Measurements from ENCODE around the gene RABL2A. TPM values are rescaled to one million over a fixed set of nuclear protein-coding genes. Genes with fewer than 3 reads are reported as not detected.
"Not testable (repeated sequence)": the region's sequence is repeated elsewhere in the genome, so short reads cannot be mapped to it uniquely, and the experiment has no call there.

The RABL2A gene
- total RNA-seq, result 56.2 and 61.2 TPM in 2 replicates
- long read RNA-seq, partial matches to known transcripts, result 7 of 17 reads
- long read RNA-seq, other reads (novel, unspliced or antisense), result 10 of 17 reads

DNA sequence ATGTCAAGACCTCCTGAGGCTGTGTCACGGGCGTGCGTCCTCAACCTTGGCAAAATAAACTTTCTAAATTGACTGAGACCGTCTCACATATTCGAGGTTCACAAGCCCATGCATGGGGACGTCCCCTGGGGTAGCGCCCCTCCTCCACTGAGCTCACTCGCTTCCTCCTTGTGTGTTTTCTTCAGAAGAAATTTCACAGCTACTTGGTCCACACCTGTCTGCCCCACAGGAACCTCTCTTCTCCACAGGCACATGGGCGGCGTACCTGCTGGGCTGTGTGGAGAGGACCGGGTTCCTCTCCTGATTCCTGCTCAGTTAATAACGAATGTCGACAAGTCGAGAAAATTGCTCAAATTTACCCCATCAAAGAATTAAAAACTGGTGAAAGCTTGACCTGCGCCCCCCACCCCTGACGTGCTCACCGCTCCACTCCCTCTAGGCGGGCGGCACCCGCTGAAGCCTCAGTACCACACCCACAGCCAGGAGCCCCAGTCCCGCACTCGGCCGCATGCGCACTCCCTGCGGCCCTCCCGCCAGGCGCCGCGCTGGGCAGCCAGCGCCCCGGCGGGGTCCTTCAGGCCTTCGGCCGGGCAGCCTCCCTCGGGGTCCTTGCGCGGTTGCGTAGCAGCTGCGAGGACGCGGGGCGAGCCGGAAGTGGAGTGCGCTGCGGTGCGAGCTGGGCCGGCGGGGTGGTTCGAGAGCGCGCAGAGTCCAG is at the start of gene RABL2A:
Gene RABL2A (plus strand): TSS at position 651 of the 715 bp plus-strand sequence. CDS start 1,341 bp downstream, outside the sequence.
- not testable (repeated sequence) for H3K9me3 Mint-ChIP-seq (ENCODE audit: low read depth); H3K27me3 Mint-ChIP-seq; H3K36me3 Mint-ChIP-seq (ENCODE audit: insufficient read depth)
- peak within 1 kb of the TSS; percentile 86 for H3K4me3 Mint-ChIP-seq (ENCODE audit: low read depth)
- H3K27ac Mint-ChIP-seq, result peak within 1 kb of the TSS; percentile 78
- peaks cover 12% of the 10 kb centered on the region for H3K4me1 Mint-ChIP-seq (ENCODE audit: low read depth)
- DNase-seq (ENCODE audit: low spot score, unreplicated experiment), result peak; percentile 77

DNA sequence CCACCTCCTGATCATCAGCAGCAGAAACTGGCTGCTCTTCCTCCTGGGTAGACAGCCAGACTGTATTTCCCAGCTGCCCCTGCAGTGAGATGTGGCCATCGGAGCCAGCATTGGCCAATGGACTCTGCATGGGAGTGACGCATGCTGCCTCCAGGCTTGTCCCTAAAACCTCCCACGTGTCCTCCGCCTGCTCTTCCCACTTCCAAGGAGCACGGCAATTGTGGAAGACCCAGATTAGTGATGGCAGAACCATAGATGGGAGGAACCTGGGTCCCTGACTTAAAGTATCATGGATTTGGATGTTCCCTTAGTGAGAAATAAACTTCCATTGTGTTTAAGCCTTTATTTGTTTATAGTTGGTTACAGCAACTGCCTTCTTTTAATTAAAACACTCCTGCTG is 48.6 kb upstream of the RABL2A start:
- H3K9me3 Mint-ChIP-seq (ENCODE audit: low read depth); H3K36me3 Mint-ChIP-seq (ENCODE audit: insufficient read depth); H3K27ac Mint-ChIP-seq; H3K4me1 Mint-ChIP-seq (ENCODE audit: low read depth); DNase-seq (ENCODE audit: low spot score, unreplicated experiment); H3K4me3 Mint-ChIP-seq (ENCODE audit: low read depth); H3K27me3 Mint-ChIP-seq: not testable (repeated sequence)

DNA sequence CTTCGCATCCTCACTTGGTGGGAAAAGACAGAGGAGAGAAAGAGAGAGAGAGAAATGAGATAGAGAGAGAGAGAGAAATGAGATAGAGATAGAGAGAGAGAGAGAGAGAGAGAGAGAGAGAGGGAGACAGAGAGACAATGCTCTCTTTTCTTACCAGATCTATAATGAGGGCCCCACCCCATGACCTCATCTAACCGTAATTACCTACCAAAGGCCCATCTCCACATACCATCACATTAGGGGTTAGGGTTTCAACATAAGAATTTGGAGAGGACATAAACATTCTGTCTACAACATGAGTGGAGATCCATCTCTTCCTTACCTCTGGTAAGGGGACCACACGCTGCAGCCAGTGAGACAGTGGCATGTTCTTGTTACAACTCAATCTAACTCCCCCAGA is 44.6 kb upstream of the RABL2A start:
- not testable (repeated sequence) for H3K27me3 Mint-ChIP-seq; H3K9me3 Mint-ChIP-seq (ENCODE audit: low read depth); H3K27ac Mint-ChIP-seq; DNase-seq (ENCODE audit: low spot score, unreplicated experiment); H3K36me3 Mint-ChIP-seq (ENCODE audit: insufficient read depth)
- peaks cover 13% of the 10 kb centered on the region for H3K4me1 Mint-ChIP-seq (ENCODE audit: low read depth)
- H3K4me3 Mint-ChIP-seq (ENCODE audit: low read depth), result peak overlapping the region; percentile 49

DNA sequence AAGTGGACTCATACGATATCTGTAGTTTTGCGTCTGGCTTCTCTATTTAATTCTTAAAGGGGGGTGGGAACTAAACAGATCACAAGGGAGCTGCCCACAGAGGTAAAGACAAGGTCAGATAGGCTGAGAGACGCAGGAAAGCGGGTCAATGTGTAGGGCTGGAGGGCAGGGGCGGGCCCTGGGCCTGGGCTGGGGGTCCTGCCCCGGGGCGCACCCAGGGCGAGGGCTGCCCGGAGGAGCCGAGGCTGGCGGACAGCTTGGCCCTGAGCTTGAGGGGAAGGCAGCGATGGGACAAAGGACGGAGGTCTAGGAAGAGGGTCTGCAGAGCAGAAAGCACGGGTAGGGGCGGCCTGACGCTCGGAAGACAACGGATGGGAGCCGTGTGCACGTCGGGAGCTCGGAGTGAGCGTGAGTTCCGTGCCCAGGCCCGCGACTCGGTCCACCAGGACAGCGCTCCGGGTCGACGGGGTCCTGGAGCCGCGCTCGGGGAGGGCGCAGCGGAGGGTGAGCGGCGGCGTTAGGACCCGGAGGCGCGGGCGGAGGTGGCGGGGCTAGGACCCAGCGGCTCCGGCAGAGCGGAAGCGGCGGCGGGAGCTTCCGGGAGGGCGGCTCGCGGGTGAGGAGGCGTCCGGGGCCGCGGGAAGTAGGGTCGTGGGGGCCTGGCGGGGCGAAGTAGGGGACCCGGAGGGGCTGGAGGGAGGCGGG is 43.4 kb upstream of the RABL2A start:
- H3K4me3 Mint-ChIP-seq (ENCODE audit: low read depth), result peak overlapping the region; percentile 95
- H3K9me3 Mint-ChIP-seq (ENCODE audit: low read depth), result not testable (repeated sequence)

DNA sequence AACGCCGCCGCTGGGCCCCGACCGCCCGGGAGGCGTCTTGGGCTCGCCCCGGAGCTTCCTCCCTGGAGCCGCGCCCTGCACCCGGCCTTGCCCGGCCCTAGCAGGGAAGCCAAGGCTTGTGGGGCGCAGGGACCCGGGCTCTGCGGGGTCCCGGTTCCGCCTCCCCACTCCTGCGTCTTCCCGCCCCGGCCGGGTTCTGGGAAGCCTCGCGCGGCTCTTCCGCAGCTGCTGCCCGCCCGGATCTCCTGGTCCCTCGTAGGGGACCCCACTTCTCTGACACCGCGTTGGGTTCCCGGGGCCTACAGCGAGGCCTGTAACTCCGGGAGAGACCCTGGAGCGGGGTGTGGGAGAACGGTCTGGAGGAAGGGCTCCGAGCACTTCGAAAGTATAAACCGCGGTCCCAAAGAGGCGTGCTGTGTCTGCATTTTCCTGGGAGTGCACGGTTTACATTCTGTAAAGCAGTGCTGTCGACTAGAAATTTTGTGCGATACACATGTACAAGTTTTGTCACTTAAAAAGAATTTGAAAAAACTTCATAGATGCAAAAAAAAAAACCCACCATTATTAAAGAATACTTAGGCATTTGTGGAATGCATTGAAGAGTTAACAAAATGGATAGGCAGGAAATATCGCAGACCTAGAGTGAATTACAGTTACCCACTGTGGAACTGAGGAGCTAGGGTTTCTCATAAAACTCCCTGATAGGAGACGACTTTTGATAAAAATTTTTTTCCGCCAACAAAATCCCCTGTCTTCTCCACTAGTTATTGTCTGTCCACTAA is 42.6 kb upstream of the RABL2A start:
- H3K9me3 Mint-ChIP-seq (ENCODE audit: low read depth); DNase-seq (ENCODE audit: low spot score, unreplicated experiment); H3K36me3 Mint-ChIP-seq (ENCODE audit: insufficient read depth); H3K27ac Mint-ChIP-seq; H3K27me3 Mint-ChIP-seq: not testable (repeated sequence)
- peak overlapping the region; percentile 76 for H3K4me3 Mint-ChIP-seq (ENCODE audit: low read depth)
- H3K4me1 Mint-ChIP-seq (ENCODE audit: low read depth), result peaks cover 13% of the 10 kb centered on the region

More for the DNA sequence above, 43.4 kb upstream of the RABL2A start:
- H3K27me3 Mint-ChIP-seq; H3K36me3 Mint-ChIP-seq (ENCODE audit: insufficient read depth): not testable (repeated sequence)
- Mint-ChIP-seq H3K4me1 (ENCODE audit: low read depth) (peaks cover 13% of the 10 kb centered on the region), H3K27ac (peak overlapping the region; percentile 96)
- DNase-seq (ENCODE audit: low spot score, unreplicated experiment), result peak; percentile 76

DNA sequence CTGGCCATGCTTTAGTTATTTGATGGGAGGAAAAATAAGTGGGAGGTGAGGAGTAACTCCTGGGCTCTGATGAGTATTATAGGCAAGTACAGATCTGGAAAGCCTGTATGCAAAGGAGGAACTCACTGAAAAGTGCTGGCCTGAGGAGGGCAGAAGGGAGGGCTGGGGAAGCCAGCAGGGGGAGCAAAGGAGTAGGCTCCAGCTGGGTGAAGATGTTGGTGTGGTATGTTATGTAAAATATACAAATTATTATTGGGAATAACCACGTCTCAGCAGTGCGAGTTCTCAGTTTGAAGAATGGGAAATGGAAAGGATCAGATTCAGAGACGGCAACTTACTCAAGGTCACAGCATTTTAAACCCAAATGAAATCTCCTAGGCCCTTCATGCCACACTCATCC is 39.9 kb upstream of the RABL2A start:
- H3K27me3 Mint-ChIP-seq; H3K4me3 Mint-ChIP-seq (ENCODE audit: low read depth); H3K9me3 Mint-ChIP-seq (ENCODE audit: low read depth); H3K36me3 Mint-ChIP-seq (ENCODE audit: insufficient read depth): not testable (repeated sequence)
- TF ChIP-seq, protein P1, sequence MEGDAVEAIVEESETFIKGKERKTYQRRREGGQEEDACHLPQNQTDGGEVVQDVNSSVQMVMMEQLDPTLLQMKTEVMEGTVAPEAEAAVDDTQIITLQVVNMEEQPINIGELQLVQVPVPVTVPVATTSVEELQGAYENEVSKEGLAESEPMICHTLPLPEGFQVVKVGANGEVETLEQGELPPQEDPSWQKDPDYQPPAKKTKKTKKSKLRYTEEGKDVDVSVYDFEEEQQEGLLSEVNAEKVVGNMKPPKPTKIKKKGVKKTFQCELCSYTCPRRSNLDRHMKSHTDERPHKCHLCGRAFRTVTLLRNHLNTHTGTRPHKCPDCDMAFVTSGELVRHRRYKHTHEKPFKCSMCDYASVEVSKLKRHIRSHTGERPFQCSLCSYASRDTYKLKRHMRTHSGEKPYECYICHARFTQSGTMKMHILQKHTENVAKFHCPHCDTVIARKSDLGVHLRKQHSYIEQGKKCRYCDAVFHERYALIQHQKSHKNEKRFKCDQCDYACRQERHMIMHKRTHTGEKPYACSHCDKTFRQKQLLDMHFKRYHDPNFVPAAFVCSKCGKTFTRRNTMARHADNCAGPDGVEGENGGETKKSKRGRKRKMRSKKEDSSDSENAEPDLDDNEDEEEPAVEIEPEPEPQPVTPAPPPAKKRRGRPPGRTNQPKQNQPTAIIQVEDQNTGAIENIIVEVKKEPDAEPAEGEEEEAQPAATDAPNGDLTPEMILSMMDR (IDR thresholded peaks at IDR 0.05; ENCODE audit: unreplicated experiment), result peak; percentile 55
- Mint-ChIP-seq H3K27ac (peak overlapping the region; percentile 19), H3K4me1 (ENCODE audit: low read depth) (peaks cover 13% of the 10 kb centered on the region)
- peak; percentile 25 for DNase-seq (ENCODE audit: low spot score, unreplicated experiment)

DNA sequence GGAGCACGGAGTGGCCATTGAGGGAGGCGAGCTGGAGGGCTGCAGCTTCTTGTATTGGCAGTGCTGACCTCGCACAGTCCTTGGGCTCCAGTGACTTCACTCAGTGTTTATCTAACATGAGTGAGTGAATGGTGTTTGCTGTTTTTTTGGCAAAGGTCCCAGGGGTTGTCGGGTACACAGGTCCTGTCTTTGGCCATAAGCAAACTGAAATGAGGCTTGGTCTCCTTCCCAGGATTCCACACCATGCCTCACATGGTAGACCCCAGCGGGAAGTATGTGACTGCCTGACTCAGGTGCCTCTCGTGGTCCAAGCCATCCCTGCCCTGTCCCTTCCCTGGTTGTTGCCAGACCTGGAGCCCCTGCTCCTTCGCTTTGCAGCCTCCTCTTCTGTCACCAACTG is 37.5 kb upstream of the RABL2A start:
- DNase-seq (ENCODE audit: low spot score, unreplicated experiment); H3K27me3 Mint-ChIP-seq; H3K36me3 Mint-ChIP-seq (ENCODE audit: insufficient read depth); H3K9me3 Mint-ChIP-seq (ENCODE audit: low read depth); H3K27ac Mint-ChIP-seq; H3K4me1 Mint-ChIP-seq (ENCODE audit: low read depth); H3K4me3 Mint-ChIP-seq (ENCODE audit: low read depth): not testable (repeated sequence)

DNA sequence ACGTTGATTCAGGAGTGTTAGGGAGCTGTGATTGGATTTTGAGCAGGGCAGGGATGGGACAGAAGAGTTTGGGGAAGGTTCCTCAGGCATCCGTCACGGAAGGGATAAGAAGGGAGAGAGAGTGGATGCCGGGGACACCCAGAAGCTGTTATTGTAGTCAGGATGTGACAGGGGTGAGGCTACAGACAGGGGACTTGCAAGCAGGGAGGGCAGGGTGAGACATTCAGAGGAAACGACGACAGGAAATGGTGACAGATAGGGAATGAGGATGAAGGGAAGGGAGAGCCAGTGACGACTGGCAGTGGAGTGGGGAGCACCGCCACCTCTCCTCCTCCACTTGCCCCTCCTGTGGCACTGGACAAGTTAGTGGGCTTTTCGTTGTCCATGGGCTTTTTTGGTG is 35.1 kb upstream of the RABL2A start:
- not testable (repeated sequence) for H3K27ac Mint-ChIP-seq; H3K4me3 Mint-ChIP-seq (ENCODE audit: low read depth); H3K36me3 Mint-ChIP-seq (ENCODE audit: insufficient read depth); H3K4me1 Mint-ChIP-seq (ENCODE audit: low read depth); DNase-seq (ENCODE audit: low spot score, unreplicated experiment); H3K9me3 Mint-ChIP-seq (ENCODE audit: low read depth); H3K27me3 Mint-ChIP-seq

DNA sequence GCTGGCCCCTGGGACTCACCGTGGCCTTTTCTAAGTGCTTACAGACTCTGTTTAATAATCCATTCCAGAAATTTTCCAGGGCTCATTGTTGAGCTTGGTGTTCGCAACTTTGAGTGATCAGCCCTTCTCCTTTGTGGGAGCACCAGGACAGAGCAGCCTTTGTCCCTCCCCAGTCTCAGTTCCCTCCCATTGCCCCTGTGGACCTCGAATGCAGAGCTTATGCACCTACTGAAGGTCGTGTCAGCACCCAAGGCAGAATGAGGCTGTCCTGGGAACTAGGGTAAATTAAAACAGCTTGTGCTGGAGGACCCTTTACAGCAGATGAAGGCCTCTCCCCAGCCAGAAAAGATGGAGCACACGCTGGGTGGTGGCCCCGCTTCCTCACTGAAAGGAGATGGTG is 33.8 kb upstream of the RABL2A start:
- H3K36me3 Mint-ChIP-seq (ENCODE audit: insufficient read depth); H3K27me3 Mint-ChIP-seq; H3K9me3 Mint-ChIP-seq (ENCODE audit: low read depth); H3K4me3 Mint-ChIP-seq (ENCODE audit: low read depth); H3K27ac Mint-ChIP-seq; DNase-seq (ENCODE audit: low spot score, unreplicated experiment); H3K4me1 Mint-ChIP-seq (ENCODE audit: low read depth): not testable (repeated sequence)

DNA sequence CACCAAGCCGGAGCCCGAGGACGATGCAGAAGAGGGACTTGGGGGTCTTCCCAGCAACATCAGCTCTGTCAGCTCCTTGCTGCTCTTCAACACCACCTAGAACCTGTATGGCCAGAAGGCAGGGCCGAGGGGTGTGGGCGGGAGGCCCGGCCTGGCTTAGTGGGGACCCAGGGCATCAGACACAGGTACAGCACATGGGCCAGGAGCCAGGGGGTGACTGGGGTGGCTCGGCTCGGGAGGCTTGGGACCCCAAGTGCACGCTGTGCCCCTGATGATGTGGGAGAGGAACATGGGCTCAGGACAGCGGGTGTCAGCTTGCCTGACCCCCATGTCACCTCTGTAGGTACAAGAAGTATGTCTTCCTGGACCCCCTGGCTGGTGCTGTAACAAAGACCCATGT is 31.3 kb upstream of the RABL2A start:
- not testable (repeated sequence) for H3K4me3 Mint-ChIP-seq (ENCODE audit: low read depth); H3K27ac Mint-ChIP-seq; H3K36me3 Mint-ChIP-seq (ENCODE audit: insufficient read depth); DNase-seq (ENCODE audit: low spot score, unreplicated experiment); H3K27me3 Mint-ChIP-seq; H3K9me3 Mint-ChIP-seq (ENCODE audit: low read depth); H3K4me1 Mint-ChIP-seq (ENCODE audit: low read depth)

DNA sequence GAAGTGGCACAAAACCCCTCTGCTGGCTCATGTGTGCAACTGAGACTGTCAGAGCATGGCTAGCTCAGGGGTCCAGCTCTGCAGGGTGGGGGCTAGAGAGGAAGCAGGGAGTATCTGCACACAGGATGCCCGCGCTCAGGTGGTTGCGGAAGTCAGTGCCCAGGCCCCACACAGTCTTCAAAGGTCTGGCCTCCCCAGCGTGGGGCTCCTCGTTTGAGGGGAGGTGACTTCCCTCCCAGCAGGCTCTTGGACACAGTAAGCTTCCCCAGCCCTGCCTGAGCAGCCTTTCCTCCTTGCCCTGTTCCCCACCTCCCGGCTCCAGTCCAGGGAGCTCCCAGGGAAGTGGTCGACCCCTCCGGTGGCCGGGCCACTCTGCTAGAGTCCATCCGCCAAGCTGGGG is 29.9 kb upstream of the RABL2A start:
- H3K9me3 Mint-ChIP-seq (ENCODE audit: low read depth), result not testable (repeated sequence)

DNA sequence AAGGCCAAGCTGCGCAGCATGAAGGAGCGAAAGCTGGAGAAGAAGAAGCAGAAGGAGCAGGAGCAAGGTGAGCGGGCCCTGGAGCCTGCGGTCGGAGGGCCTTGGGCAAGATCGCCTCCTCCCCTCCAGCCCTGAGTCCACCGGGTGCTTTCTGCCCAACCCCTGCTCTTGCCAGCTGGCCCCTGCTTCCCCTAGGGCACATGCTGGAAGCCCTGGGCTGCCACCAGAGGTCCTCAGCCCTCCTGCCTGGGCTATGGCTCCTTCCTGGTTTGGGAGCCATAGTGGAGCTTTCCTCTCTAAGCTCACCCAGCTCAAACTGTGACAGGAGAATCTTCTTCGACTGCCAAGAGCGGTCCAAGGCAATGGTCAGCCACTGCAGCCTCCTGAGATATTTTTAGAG is 29.5 kb upstream of the RABL2A start:
- H3K4me1 Mint-ChIP-seq (ENCODE audit: low read depth); H3K4me3 Mint-ChIP-seq (ENCODE audit: low read depth); H3K27me3 Mint-ChIP-seq; H3K27ac Mint-ChIP-seq; DNase-seq (ENCODE audit: low spot score, unreplicated experiment); H3K9me3 Mint-ChIP-seq (ENCODE audit: low read depth); H3K36me3 Mint-ChIP-seq (ENCODE audit: insufficient read depth): not testable (repeated sequence)

More for the DNA sequence above, 29.9 kb upstream of the RABL2A start:
- not testable (repeated sequence) for H3K36me3 Mint-ChIP-seq (ENCODE audit: insufficient read depth); H3K27ac Mint-ChIP-seq; DNase-seq (ENCODE audit: low spot score, unreplicated experiment); H3K27me3 Mint-ChIP-seq; H3K4me3 Mint-ChIP-seq (ENCODE audit: low read depth); H3K4me1 Mint-ChIP-seq (ENCODE audit: low read depth)

All from progenitor cell of endocrine pancreas (in vitro differentiated cells).